Keratinocyte (primary cell): Measurements from ENCODE around the gene MKLN1. TPM values are rescaled to one million over a fixed set of nuclear protein-coding genes. Genes with fewer than 3 reads are reported as not detected.

Source experiments
- DNase-seq: peaks from one replicate; pipeline ENCODE4 v3.0.0-alpha.2; 2011; ENCODE audit warnings: low read depth, missing footprints, low spot score
- FAIRE-seq: peaks from 2 replicates; lab custom pipeline; 2011; peaks lifted over from hg19 to GRCh38; lab: Jason Lieb, UNC
- H2AFZ ChIP-seq: 2 replicates; pipeline ENCODE4 v1.6.0; 2012; ENCODE audit warnings: low read length, control low read depth, inconsistent platforms; ENCODE audit not compliant: control insufficient read depth
- H3K27ac ChIP-seq: 2 replicates; pipeline ENCODE4 v1.5.1; 2011; ENCODE audit warnings: low read length; ENCODE audit not compliant: control insufficient read depth, insufficient read depth
- H3K27me3 ChIP-seq: 3 replicates; pipeline ENCODE4 v1.6.0; 2011; ENCODE audit warnings: low read length; ENCODE audit not compliant: control insufficient read depth, insufficient read depth; ENCODE audit errors: extremely low read depth
- H3K36me3 ChIP-seq, 2 experiments: 2 replicates in 1 of 2; 3 replicates in 1 of 2; pipeline ENCODE4 v1.5.1; 2011; ENCODE audit warnings: low read length in 2 of 2, mild to moderate bottlenecking in 1 of 2; ENCODE audit not compliant: control insufficient read depth in 2 of 2, insufficient read depth in 2 of 2; ENCODE audit errors: extremely low read depth in 1 of 2
- H3K4me1 ChIP-seq: 3 replicates; pipeline ENCODE4 v1.5.1; 2011; ENCODE audit warnings: low read length; ENCODE audit not compliant: control insufficient read depth, insufficient read depth; ENCODE audit errors: extremely low read depth
- H3K4me2 ChIP-seq: 3 replicates; pipeline ENCODE4 v1.6.0; 2011; ENCODE audit warnings: low read depth, low read length; ENCODE audit not compliant: control insufficient read depth, insufficient read depth; ENCODE audit errors: extremely low read depth
- H3K4me3 ChIP-seq, 3 experiments: fragments of 200-600 bp in 1 of 3; sonication (generic) in 1 of 3; 2 replicates in 2 of 3; 3 replicates in 1 of 3; pipeline ENCODE4 v1.5.1; 2011 to 2016; ENCODE audit warnings: low read length in 3 of 3, mild to moderate bottlenecking in 3 of 3, control low read depth in 2 of 3, inconsistent platforms in 1 of 3, low read depth in 1 of 3, mixed read lengths in 1 of 3, mixed run types in 1 of 3, moderate library complexity in 1 of 3; ENCODE audit not compliant: control insufficient read depth in 2 of 3, insufficient read depth in 2 of 3; ENCODE audit errors: extremely low read depth in 1 of 3
- H3K79me2 ChIP-seq: 2 replicates; pipeline ENCODE4 v1.6.0; 2012; ENCODE audit warnings: low read length; ENCODE audit not compliant: control insufficient read depth, insufficient read depth
- H3K9ac ChIP-seq: 3 replicates; pipeline ENCODE4 v1.6.0; 2011; ENCODE audit warnings: low read length; ENCODE audit not compliant: control insufficient read depth, insufficient read depth; ENCODE audit errors: extremely low read depth
- H3K9me1 ChIP-seq: 3 replicates; pipeline ENCODE4 v1.6.0; 2011; ENCODE audit warnings: low read length; ENCODE audit not compliant: control insufficient read depth, insufficient read depth; ENCODE audit errors: extremely low read depth
- H3K9me3 ChIP-seq: 2 replicates; pipeline ENCODE4 v1.5.1; 2012; ENCODE audit warnings: low read depth, low read length; ENCODE audit not compliant: control insufficient read depth
- H4K20me1 ChIP-seq: 3 replicates; pipeline ENCODE4 v1.6.0; 2011; ENCODE audit warnings: low read length; ENCODE audit not compliant: control insufficient read depth, insufficient read depth; ENCODE audit errors: extremely low read depth
- CTCF ChIP-seq, 3 experiments: IDR thresholded peaks in 1 of 3; conservative IDR thresholded peaks in 1 of 3; optimal IDR thresholded peaks in 1 of 3; 2 replicates in 2 of 3; 3 replicates in 1 of 3; pipeline versions ENCODE3 to v1.5.1; 2011; ENCODE audit warnings: low read length in 3 of 3, mild to moderate bottlenecking in 3 of 3, moderate library complexity in 2 of 3, control low read depth in 1 of 3, inconsistent platforms in 1 of 3; ENCODE audit not compliant: insufficient read depth in 2 of 3; ENCODE audit errors: extremely low read depth in 1 of 3
- EZH2 ChIP-seq: IDR thresholded peaks from one replicate; pipeline ENCODE4 v1.6.1; 2012; ENCODE audit warnings: inconsistent platforms, mild to moderate bottlenecking, low read length, moderate library complexity
- dilution Hi-C: fragments of 300-500 bp; cut with MboI; formaldehyde crosslinking; loops from one replicate; pipeline ENCODE4 v1.7.0; 2020; ENCODE audit warnings: low sequenced_read_pairs; ENCODE audit not compliant: extremely low pct_ligation_motif_present
- polyA plus RNA-seq, 5 experiments: library from polyadenylated mRNA; depleted of rRNA in 3 of 5; stranded (reverse) in 3 of 5; stranded (forward) in 1 of 5; unstranded in 1 of 5; fragments of >200 nt; gene quantifications; 1 replicate in 1 of 5; 2 replicates in 3 of 5; 3 replicates in 1 of 5; pipeline versions ENCODE4 v1.2.1 to v1.2.3, GENCODE V29; 2011 to 2012; ENCODE audit warnings: missing spikeins in 2 of 5, low read depth in 1 of 5, low replicate concordance in 1 of 5

Gene MKLN1
- polyA plus RNA-seq, 1 donor (not counting 4 experiments of a cell fraction or from before 2014, with no cell fraction given), result 43.8 TPM

GRCh38 chr7:131383417-131384285 lies 56.0 kb downstream of the MKLN1 start:
- DNase-seq (no peak), FAIRE-seq (no peak)
- Histone ChIP-seq H3K4me3 (no peak overlapping the region), H3K4me2 (no peak overlapping the region), H3K4me1 (no peaks in the 10 kb centered on the region), H3K27me3 (no peaks in the 10 kb centered on the region), H3K9me1 (no peaks in the 10 kb centered on the region), H3K36me3 (no peaks in the 10 kb centered on the region), H4K20me1 (no peaks in the 10 kb centered on the region), H3K27ac (no peak overlapping the region), H2AFZ (no peak overlapping the region), H3K9ac (no peak overlapping the region), H3K79me2 (peaks cover 23% of the 10 kb centered on the region), H3K9me3 (no peaks in the 10 kb centered on the region)
- no peak for TF ChIP-seq CTCF (optimal IDR thresholded peaks at IDR 0.05 in 1 of 3, IDR thresholded peaks at IDR 0.05 in 1 of 3, conservative IDR thresholded peaks at IDR 0.05 in 1 of 3; ENCODE audit: extremely low read depth in 1 of 3, insufficient read depth in 2 of 3, low read length in 3 of 3)
- no peak for TF ChIP-seq EZH2
- dilution Hi-C loops, result no loop called here

- FAIRE-seq, result no peak
- H3K4me1 ChIP-seq, result no peaks in the 10 kb centered on the region
- no peak overlapping the region for H3K4me3 ChIP-seq
- H4K20me1 ChIP-seq, result no peaks in the 10 kb centered on the region
- no peaks in the 10 kb centered on the region for H3K36me3 ChIP-seq
- H3K9ac ChIP-seq, result no peak overlapping the region
- H2AFZ ChIP-seq, result no peak overlapping the region
- peaks cover 23% of the 10 kb centered on the region for H3K79me2 ChIP-seq
- no peaks in the 10 kb centered on the region for H3K27me3 ChIP-seq
- dilution Hi-C loops, result no loop called here
- no peak for DNase-seq
- no peaks in the 10 kb centered on the region for H3K9me3 ChIP-seq
- no peak overlapping the region for H3K4me2 ChIP-seq
- H3K27ac ChIP-seq, result no peak overlapping the region
- no peaks in the 10 kb centered on the region for H3K9me1 ChIP-seq
- TF ChIP-seq CTCF (optimal IDR thresholded peaks at IDR 0.05 in 1 of 3, IDR thresholded peaks at IDR 0.05 in 1 of 3, conservative IDR thresholded peaks at IDR 0.05 in 1 of 3; ENCODE audit: extremely low read depth in 1 of 3, insufficient read depth in 2 of 3, low read length in 3 of 3), result no peak
Measured at GRCh38 chr7:131384286-131384635, 56.6 kb downstream of the MKLN1 start.
